ENCODE data around the gene BAD. TPM values are rescaled to one million over a fixed set of nuclear protein-coding genes. Genes with fewer than 3 reads are reported as not detected.

BAD gene
- polyA plus RNA-seq, 1 donor (not counting 4 experiments of a cell fraction or from before 2014, with no cell fraction given): 58.3 TPM

DNA sequence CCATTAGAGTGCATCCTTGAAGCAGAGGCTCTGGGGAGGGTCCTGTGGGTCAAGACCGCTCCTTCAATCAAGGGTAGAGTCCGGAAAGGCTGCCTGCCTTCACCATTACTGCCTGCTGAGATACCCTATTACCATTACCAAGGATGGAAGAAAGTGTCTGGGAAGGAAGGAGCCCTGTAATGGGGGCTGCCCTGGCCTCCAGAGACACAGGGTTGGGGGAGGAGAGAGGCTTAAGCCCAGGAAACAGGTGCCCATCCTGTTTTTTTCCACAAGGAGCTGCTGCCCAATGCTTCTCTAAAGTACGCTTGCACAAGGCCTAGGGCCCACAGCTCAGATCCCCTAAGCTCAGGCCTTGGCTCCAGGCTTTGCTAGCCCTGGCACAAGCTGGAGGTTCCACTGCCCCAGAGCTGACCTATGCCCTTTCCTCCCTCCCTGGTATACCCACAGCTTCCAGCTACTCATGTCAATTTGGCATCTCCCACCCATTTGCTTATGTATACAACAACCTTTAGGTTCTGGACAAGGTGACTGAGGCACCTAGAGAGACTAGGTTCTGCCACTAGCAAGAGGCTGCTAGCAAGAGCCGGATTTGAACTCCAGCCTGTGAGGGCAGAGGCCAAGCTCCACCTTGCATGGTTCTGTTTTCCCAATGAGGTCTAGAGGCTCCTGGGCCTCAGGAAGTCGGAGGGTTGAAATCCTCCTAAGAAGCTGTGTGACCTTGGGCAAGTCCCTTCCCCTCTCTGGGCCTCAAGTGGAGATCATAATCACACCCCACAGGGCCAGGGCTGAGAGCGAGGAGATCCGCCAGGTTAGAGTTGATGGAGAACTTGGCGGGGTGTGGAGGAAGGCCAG lies 34.7 kb downstream of the BAD start:
- Histone ChIP-seq H3K4me2 (ENCODE audit: control insufficient read depth, extremely low read depth, insufficient read depth, low read depth, low read length) (no peak overlapping the region), H3K4me3 (ENCODE audit: control insufficient read depth in 2 of 3, extremely low read depth in 1 of 3, insufficient read depth in 2 of 3, low read depth in 1 of 3, low read length in 3 of 3) (no peak overlapping the region), H4K20me1 (ENCODE audit: control insufficient read depth, extremely low read depth, insufficient read depth, low read length) (peaks cover 8% of the 10 kb centered on the region), H3K9me1 (ENCODE audit: control insufficient read depth, extremely low read depth, insufficient read depth, low read length) (no peaks in the 10 kb centered on the region), H3K27ac (ENCODE audit: control insufficient read depth, insufficient read depth, low read length) (no peak overlapping the region), H3K9ac (ENCODE audit: control insufficient read depth, extremely low read depth, insufficient read depth, low read length) (no peak overlapping the region), H2AFZ (ENCODE audit: control insufficient read depth, low read length) (no peak overlapping the region), H3K79me2 (ENCODE audit: control insufficient read depth, insufficient read depth, low read length) (peaks cover 47% of the 10 kb centered on the region), H3K27me3 (ENCODE audit: control insufficient read depth, extremely low read depth, insufficient read depth, low read length) (no peaks in the 10 kb centered on the region), H3K9me3 (ENCODE audit: control insufficient read depth, low read depth, low read length) (no peaks in the 10 kb centered on the region), H3K36me3 (ENCODE audit: control insufficient read depth in 2 of 2, extremely low read depth in 1 of 2, insufficient read depth in 2 of 2, low read length in 2 of 2) (peaks cover 5 to 11% of the 10 kb centered on the region in 2 experiments), H3K4me1 (ENCODE audit: control insufficient read depth, extremely low read depth, insufficient read depth, low read length) (peaks cover 26% of the 10 kb centered on the region)
- DNase-seq (ENCODE audit: low read depth, low spot score): no peak
- dilution Hi-C loops (cut with MboI; ENCODE audit: extremely low pct_ligation_motif_present, low sequenced_read_pairs): no loop called here
- no peak for TF ChIP-seq EZH2 (IDR thresholded peaks at IDR 0.05; ENCODE audit: low read length)
- TF ChIP-seq, protein P1, sequence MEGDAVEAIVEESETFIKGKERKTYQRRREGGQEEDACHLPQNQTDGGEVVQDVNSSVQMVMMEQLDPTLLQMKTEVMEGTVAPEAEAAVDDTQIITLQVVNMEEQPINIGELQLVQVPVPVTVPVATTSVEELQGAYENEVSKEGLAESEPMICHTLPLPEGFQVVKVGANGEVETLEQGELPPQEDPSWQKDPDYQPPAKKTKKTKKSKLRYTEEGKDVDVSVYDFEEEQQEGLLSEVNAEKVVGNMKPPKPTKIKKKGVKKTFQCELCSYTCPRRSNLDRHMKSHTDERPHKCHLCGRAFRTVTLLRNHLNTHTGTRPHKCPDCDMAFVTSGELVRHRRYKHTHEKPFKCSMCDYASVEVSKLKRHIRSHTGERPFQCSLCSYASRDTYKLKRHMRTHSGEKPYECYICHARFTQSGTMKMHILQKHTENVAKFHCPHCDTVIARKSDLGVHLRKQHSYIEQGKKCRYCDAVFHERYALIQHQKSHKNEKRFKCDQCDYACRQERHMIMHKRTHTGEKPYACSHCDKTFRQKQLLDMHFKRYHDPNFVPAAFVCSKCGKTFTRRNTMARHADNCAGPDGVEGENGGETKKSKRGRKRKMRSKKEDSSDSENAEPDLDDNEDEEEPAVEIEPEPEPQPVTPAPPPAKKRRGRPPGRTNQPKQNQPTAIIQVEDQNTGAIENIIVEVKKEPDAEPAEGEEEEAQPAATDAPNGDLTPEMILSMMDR (optimal IDR thresholded peaks at IDR 0.05 in 1 of 3, IDR thresholded peaks at IDR 0.05 in 1 of 3, conservative IDR thresholded peaks at IDR 0.05 in 1 of 3; ENCODE audit: extremely low read depth in 1 of 3, insufficient read depth in 2 of 3, low read length in 3 of 3): no peak
- no peak for FAIRE-seq

- Histone ChIP-seq H3K9ac (ENCODE audit: control insufficient read depth, extremely low read depth, insufficient read depth, low read length) (no peak overlapping the region), H3K36me3 (ENCODE audit: control insufficient read depth in 2 of 2, extremely low read depth in 1 of 2, insufficient read depth in 2 of 2, low read length in 2 of 2) (peaks cover 4 to 12% of the 10 kb centered on the region in 2 experiments), H4K20me1 (ENCODE audit: control insufficient read depth, extremely low read depth, insufficient read depth, low read length) (peaks cover 8% of the 10 kb centered on the region), H2AFZ (ENCODE audit: control insufficient read depth, low read length) (no peak overlapping the region), H3K27ac (ENCODE audit: control insufficient read depth, insufficient read depth, low read length) (no peak overlapping the region), H3K4me3 (ENCODE audit: control insufficient read depth in 2 of 3, extremely low read depth in 1 of 3, insufficient read depth in 2 of 3, low read depth in 1 of 3, low read length in 3 of 3) (no peak overlapping the region), H3K79me2 (ENCODE audit: control insufficient read depth, insufficient read depth, low read length) (peaks cover 45% of the 10 kb centered on the region), H3K4me1 (ENCODE audit: control insufficient read depth, extremely low read depth, insufficient read depth, low read length) (peaks cover 31% of the 10 kb centered on the region), H3K4me2 (ENCODE audit: control insufficient read depth, extremely low read depth, insufficient read depth, low read depth, low read length) (no peak overlapping the region), H3K9me1 (ENCODE audit: control insufficient read depth, extremely low read depth, insufficient read depth, low read length) (no peaks in the 10 kb centered on the region), H3K9me3 (ENCODE audit: control insufficient read depth, low read depth, low read length) (no peaks in the 10 kb centered on the region), H3K27me3 (ENCODE audit: control insufficient read depth, extremely low read depth, insufficient read depth, low read length) (no peaks in the 10 kb centered on the region)
- no peak for TF ChIP-seq EZH2 (IDR thresholded peaks at IDR 0.05; ENCODE audit: low read length)
- TF ChIP-seq, protein P1 (optimal IDR thresholded peaks at IDR 0.05 in 1 of 3, IDR thresholded peaks at IDR 0.05 in 1 of 3, conservative IDR thresholded peaks at IDR 0.05 in 1 of 3; ENCODE audit: extremely low read depth in 1 of 3, insufficient read depth in 2 of 3, low read length in 3 of 3): no peak
- FAIRE-seq (no peak), DNase-seq (ENCODE audit: low read depth, low spot score) (no peak)
- dilution Hi-C loops (cut with MboI; ENCODE audit: extremely low pct_ligation_motif_present, low sequenced_read_pairs): no loop called here
These were observed 35.4 kb downstream of the BAD start for GRCh38 chr11:64249038-64249437.

All from keratinocyte (primary cell).